ENCODE data around the gene NR1H2.

The NR1H2 gene

DNA sequence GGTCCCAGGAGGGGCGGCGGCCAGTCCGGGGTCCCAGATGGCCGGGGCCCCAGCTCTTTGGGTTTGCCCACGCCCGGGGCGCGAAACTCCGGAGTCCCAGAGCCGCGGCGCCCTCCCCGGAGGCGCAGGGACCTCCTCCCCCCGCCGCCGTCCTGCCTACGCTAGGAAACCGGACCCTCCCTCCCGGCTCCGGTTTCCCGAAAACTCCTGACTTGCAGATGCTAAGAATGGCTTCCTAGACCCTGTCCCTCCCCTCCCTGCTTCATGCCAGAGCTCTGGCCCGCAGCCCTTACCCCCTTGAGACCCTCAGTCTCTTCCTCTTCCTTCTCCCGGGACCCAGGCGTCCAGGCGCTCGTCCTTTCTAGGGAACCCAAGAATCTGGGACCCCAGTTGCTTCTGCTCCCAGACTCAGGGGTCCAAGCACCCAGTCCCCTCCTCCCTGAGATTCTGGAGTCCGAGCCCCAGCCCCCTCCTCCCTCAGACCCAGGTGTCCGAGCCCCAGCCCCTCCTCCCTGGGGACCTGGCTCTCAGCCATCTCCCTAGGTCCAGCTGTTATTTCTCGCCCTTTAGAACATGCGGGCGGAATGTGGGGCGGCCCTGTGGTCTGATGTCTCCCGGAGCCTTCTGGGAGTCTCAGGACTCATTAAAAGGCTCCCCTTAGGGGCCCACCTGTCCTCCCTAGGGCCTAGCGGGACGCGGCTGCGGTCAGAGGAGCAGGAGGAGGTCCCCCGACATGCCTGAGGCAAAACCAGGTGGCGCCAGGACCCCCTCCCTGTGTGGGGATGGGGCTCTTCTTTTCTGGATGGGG is 56.2 kb downstream of the NR1H2 start, which contains the start of gene MYBPC2:
Gene MYBPC2, plus strand, starts transcription at position 672 of the 808 bp plus-strand sequence. Its CDS starts 62 bp downstream, at position 734.
- ChIA-PET CTCF (interaction anchor here (0.8 to 1.1 kb wide), 2 partner anchors 11 to 28 kb away, joined by 3 to 4 read pairs; no protein-coding TSS in a partner anchor), POLR2A (interaction anchor here (0.6 kb wide), 1 partner anchor 54 kb away, joined by 3 read pairs; no protein-coding TSS in a partner anchor)
- TF ChIP-seq, protein P1, sequence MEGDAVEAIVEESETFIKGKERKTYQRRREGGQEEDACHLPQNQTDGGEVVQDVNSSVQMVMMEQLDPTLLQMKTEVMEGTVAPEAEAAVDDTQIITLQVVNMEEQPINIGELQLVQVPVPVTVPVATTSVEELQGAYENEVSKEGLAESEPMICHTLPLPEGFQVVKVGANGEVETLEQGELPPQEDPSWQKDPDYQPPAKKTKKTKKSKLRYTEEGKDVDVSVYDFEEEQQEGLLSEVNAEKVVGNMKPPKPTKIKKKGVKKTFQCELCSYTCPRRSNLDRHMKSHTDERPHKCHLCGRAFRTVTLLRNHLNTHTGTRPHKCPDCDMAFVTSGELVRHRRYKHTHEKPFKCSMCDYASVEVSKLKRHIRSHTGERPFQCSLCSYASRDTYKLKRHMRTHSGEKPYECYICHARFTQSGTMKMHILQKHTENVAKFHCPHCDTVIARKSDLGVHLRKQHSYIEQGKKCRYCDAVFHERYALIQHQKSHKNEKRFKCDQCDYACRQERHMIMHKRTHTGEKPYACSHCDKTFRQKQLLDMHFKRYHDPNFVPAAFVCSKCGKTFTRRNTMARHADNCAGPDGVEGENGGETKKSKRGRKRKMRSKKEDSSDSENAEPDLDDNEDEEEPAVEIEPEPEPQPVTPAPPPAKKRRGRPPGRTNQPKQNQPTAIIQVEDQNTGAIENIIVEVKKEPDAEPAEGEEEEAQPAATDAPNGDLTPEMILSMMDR (IDR thresholded peaks at IDR 0.05; ENCODE audit: control extremely low read depth, extremely low read depth, low read depth, missing control alignments), result no peak
- DNase-seq (ENCODE audit: extremely low spot score), result no peak
